CD4-positive, alpha-beta T cell treated with Interleukin-2 at 100 ng/mL for 4 hours (primary cell): ENCODE results near the gene ASIC2.

ENCODE experiments used
- DNase-seq: peaks from one replicate; pipeline ENCODE4 v3.0.0-alpha.2; 2020; ENCODE audit warnings: low spot score

The ASIC2 gene

DNA sequence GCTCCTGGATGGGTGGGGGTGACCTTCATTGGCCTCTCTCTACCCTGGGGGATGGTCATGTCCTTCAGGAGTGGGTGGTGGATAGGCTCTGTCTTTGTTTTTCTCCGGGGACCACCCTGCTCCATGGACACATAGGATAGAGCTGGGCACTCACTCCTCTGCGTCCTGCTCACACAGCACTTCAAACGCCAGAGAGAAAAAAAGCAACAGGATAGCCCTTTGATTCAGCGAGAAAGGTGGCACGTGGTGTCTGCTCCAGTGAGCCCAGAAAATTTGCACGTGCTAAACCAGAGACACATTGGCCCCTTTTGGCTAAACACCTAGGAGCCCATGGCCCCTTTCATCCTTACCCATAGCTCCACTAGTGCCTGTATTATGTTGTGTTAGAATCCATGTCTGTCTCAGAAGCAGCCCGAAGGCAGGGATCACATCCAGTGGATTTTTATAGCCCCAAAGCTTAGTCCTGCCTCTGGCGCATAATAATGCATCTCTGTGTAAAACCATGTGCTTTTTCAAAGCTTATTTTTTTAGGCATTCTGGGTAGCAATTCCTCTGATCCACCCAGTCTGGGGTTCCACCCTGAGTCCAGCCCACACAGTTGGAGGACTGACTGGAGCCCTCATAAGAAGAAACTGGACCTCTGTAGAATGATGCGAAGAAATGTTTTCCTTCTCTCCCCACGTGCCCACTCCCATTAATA is 90.1 kb downstream of the ASIC2 start:
- no peak for DNase-seq

GRCh38 chr17:33202021-33202420 is 91.1 kb downstream of the ASIC2 start:
- DNase-seq, result no peak

- DNase-seq, result no peak
These were observed 91.8 kb downstream of the ASIC2 start for GRCh38 chr17:33201283-33201682.

DNA sequence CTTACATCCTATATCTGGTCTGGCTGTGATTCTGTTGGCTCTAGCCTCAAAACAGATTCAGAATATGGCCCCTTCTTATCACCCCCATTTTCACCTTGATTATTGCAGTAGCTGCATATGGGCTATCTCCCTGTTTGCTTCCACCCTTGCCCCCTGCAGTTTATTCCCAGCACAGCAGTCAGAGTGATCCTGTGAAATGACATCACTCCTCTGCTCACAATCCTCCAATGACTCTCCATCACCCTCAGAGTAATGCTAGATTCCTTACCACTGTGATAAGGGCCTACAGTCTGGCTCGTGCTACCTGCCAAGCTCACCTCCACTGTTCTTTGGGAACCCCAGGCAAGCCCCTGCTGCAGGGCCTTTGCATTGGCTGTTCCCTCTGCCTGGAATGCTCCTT is 92.5 kb downstream of the ASIC2 start:
- DNase-seq, result no peak

DNA sequence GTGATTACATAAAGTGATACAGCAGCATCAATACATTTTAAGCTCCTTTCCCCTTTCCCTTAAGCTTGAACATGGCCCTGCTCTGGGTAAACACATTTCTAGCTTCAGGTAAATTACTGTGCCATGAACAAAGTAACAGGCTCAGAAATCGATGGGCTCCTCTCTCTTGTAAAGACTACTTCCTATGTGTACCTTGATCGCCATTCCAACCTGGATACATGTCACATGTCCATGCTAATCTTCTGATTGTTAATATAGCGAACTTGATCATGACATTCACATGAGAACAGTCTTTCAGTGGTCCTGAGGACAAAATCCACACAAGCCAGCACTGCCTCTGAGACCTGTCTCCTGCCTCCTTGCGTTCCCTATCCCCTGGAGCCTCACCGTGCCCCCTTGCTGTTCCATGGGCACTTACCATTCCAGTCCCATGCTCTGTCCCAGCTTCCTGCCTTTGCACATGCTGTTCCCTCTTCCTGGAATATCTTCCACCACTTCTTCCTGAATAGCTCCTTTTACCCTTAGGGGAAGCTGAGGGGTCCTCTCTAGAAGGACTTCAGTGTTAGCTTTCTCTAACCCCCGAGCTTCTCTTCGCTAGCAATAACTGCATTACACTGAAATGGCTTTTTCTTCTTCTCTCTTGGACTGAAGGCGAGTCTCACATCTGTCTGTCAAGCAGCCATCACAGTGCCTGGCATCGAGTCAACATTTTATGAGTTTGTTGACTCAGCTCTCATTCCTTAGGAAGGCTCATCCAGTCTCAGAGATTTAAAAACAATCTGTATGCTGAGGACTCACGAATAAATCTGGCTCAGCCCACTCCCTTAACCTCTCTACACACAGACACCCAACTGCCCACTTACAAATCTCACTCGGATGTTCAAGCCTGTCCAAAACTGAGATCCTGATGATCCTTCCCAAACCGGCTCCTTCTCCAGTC is 93.3 kb downstream of the ASIC2 start:
- no peak for DNase-seq

- no peak for DNase-seq
These were observed 94.1 kb downstream of the ASIC2 start for GRCh38 chr17:33198954-33199353.

DNA sequence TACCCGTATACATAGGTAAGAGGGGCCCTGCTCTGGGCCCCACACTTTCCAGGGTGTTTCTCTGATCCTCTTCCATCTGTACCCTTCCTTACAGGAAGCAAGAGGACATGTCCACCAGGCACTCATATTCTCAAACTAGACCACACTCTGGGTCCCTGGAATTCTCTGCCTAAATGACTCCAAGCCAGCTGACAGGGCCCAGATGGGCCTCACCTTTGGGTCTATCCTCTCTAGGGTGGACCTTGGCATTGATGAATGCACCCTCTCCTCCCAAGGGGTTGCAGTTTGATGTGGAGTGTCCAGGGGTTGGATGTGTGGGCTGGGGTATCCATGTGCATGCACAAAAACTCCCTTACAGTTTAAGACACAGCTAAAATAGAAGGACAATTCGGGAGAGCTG is 95.8 kb downstream of the ASIC2 start:
- DNase-seq, result no peak

DNA sequence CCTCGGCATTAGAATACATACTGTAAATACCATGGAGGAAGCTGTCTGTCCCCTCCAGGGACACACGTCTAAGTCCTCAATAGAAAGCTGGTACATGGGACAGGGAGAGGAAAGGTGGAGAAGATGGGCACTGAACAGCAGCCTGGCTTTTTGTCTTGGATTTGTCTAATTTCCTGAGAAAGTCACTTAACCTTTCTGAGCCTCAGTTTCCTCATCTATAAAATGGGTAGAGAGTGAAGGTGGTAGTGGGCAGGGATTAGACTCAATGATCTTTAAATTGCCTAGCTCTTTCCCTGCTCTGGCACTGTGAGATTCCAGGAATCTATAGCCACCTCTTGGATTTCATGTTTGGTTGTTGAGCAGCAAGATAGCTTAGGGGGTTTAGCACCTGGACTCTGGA is 96.2 kb downstream of the ASIC2 start:
- no peak for DNase-seq

- no peak for DNase-seq
These were observed 99.9 kb downstream of the ASIC2 start for GRCh38 chr17:33192951-33193911.

DNA sequence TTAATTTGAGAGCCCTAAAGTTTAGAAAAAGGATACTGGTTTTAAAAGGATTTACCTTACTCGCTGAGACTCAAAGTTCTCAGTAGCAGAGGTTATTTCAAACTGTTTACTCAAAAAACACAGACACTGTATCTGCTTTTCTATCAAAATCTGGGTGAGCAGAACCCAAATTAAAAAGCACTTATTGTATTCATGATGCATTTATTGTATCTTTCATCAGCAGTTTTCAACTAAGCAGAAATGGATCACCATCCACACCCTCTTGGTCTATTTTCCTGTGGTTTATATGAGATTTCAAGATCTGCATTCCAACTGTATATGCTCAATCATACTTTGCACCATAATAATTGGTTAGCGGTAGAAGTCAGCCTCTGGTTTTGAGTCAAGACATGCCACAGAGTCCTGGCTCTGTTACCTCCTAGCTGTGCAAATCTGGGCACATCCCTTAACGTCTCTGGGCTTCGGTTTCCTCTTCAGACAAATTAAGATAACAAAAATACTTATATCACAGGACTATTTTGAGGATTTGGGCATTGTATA is 109.5 kb downstream of the ASIC2 start:
- DNase-seq, result no peak

- DNase-seq, result no peak
These were observed 113.9 kb downstream of the ASIC2 start for GRCh38 chr17:33179151-33179550.

GRCh38 chr17:33178681-33179080 is 114.4 kb downstream of the ASIC2 start:
- DNase-seq, result no peak

GRCh38 chr17:33175562-33175961 is 117.5 kb downstream of the ASIC2 start:
- no peak for DNase-seq

DNA sequence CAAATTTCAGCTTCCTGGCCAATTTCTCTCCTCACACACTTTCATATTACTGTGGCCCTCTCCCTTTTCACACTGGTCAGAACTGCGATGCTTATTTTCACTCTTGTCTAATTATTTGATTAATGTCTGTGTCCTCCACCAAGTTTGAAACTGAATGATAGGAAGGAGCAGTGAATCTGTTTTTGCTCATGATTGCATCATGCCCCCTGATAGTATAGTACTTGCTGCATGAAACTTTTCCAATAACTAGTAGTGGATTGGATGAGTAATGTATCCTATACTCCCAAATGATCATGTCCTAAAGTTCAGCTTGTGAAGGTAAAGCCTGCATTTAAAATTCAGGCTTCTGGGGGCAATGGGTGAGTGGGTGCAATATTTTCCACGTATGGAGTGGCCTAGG is 121.2 kb downstream of the ASIC2 start:
- no peak for DNase-seq

GRCh38 chr17:33169580-33170285 is 123.4 kb downstream of the ASIC2 start:
- no peak for DNase-seq

- DNase-seq, result no peak
These were observed 125.4 kb downstream of the ASIC2 start for GRCh38 chr17:33167736-33168135.

- DNase-seq, result no peak
These were observed 126.6 kb downstream of the ASIC2 start for GRCh38 chr17:33166472-33166871.

- DNase-seq, result no peak
These were observed 128.8 kb downstream of the ASIC2 start for GRCh38 chr17:33164169-33164881.

GRCh38 chr17:33163533-33164168 is 129.4 kb downstream of the ASIC2 start:
- DNase-seq, result no peak

GRCh38 chr17:33154869-33155455 is 138.1 kb downstream of the ASIC2 start:
- no peak for DNase-seq
